Measurements from ENCODE around the gene MVK. TPM values are rescaled to one million over a fixed set of nuclear protein-coding genes. Genes with fewer than 3 reads are reported as not detected.

The MVK gene
- total RNA-seq, 1 donor from 2014 or later, result 55.2 TPM

- ATAC-seq, result no peak
Observed at GRCh38 chr12:109567296-109567695, 6.3 kb upstream of the MVK start.

- ATAC-seq, result no peak
Observed at GRCh38 chr12:109567967-109568366, 5.6 kb upstream of the MVK start.

GRCh38 chr12:109568486-109568885, 5.1 kb upstream of the MVK start:
- no peak for ATAC-seq

GRCh38 chr12:109571773-109572505, 1.7 kb upstream of the MVK start:
- no peak for ATAC-seq

- no peak for ATAC-seq
Observed at GRCh38 chr12:109572506-109572845, 1.1 kb upstream of the MVK start.

- no peak for ATAC-seq
Observed at GRCh38 chr12:109573914-109574244, 285 bp downstream of the MVK start.

GRCh38 chr12:109575683-109576082, 2.1 kb downstream of the MVK start:
- no peak for ATAC-seq

GRCh38 chr12:109577311-109577710, 3.7 kb downstream of the MVK start:
- ATAC-seq, result no peak

GRCh38 chr12:109578330-109578927, 4.8 kb downstream of the MVK start:
- ATAC-seq, result no peak

- ATAC-seq, result no peak
Observed at GRCh38 chr12:109579639-109580038, 6.0 kb downstream of the MVK start.

- ATAC-seq, result no peak
Observed at GRCh38 chr12:109580272-109580671, 6.7 kb downstream of the MVK start.

- ATAC-seq, result no peak
Observed at GRCh38 chr12:109580684-109581333, 7.2 kb downstream of the MVK start.

GRCh38 chr12:109581334-109581691, 7.7 kb downstream of the MVK start:
- ATAC-seq, result no peak

GRCh38 chr12:109581856-109582255, 8.3 kb downstream of the MVK start:
- ATAC-seq, result peak; percentile 89

GRCh38 chr12:109582636-109583035, 9.0 kb downstream of the MVK start:
- peak; percentile 81 for ATAC-seq

- ATAC-seq, result no peak
Observed at GRCh38 chr12:109583733-109584132, 10.1 kb downstream of the MVK start.

GRCh38 chr12:109586385-109587296, 13.0 kb downstream of the MVK start:
- no peak for ATAC-seq

- ATAC-seq, result no peak
Observed at GRCh38 chr12:109587921-109588320, 14.3 kb downstream of the MVK start.

GRCh38 chr12:109588461-109589239, 15.1 kb downstream of the MVK start:
- no peak for ATAC-seq

- no peak for ATAC-seq
Observed at GRCh38 chr12:109589240-109589590, 15.6 kb downstream of the MVK start.

- no peak for ATAC-seq
Observed at GRCh38 chr12:109589691-109590245, 16.2 kb downstream of the MVK start.

- no peak for ATAC-seq
Observed at GRCh38 chr12:109590566-109590965, 17.0 kb downstream of the MVK start.
